Right lobe of liver (tissue), 6 donors: ENCODE results near the gene EDARADD. TPM values are rescaled to one million over a fixed set of nuclear protein-coding genes. Genes with fewer than 3 reads are reported as not detected.

Experiments used
- ATAC-seq, 4 donors: fragments of 200-7000 bp; cut with Tn5 transposase; one replicate each; pipeline ENCODE4 v1.9.1; 2020; ENCODE audit warnings: mild to moderate bottlenecking in 4 of 4, moderate library complexity in 4 of 4
- DNase-seq, 3 donors: peaks; one replicate each; pipeline ENCODE4 v3.0.0-alpha.2; 2020
- H3K27ac ChIP-seq, 3 donors: fragments of 200-600 bp; one replicate each; pipeline ENCODE4 v1.8.0; 2022
- H3K27me3 ChIP-seq, 2 donors: fragments of 200-600 bp; one replicate each; pipeline ENCODE4 v1.8.0; 2022
- H3K36me3 ChIP-seq, 4 donors: fragments of 200-600 bp; sonication (generic) in 1 of 4; one replicate each; pipeline versions ENCODE4 v1.5.1 to v1.8.0; 2017 to 2022; ENCODE audit warnings: control low read depth in 1 of 4
- H3K4me1 ChIP-seq, 4 donors: fragments of 200-600 bp; sonication (generic) in 1 of 4; one replicate each; pipeline versions ENCODE4 v1.5.1 to v1.8.0; 2017 to 2022; ENCODE audit warnings: control low read depth in 1 of 4
- H3K4me3 ChIP-seq, 3 donors: fragments of 200-600 bp; one replicate each; pipeline ENCODE4 v1.8.0; 2022
- H3K9me3 ChIP-seq, 4 donors: fragments of 200-600 bp; sonication (generic) in 1 of 4; one replicate each; pipeline versions ENCODE4 v1.5.1 to v1.8.0; 2017 to 2022; ENCODE audit warnings: control low read depth in 1 of 4
- CTCF ChIP-seq, 4 donors: fragments of 200-600 bp in 3 of 4; fragments of 450-650 bp in 1 of 4; IDR thresholded peaks; one replicate each; pipeline versions ENCODE4 v1.5.1 to v1.8.0; 2016 to 2022; ENCODE audit warnings: antibody characterized with exemption in 4 of 4, mild to moderate bottlenecking in 2 of 4
- POLR2A ChIP-seq: fragments of 450-650 bp; IDR thresholded peaks from one replicate; pipeline ENCODE4 v1.6.1; 2017; ENCODE audit warnings: antibody characterized with exemption, mild to moderate bottlenecking
- WGBS: methylation state at CpG from one replicate; pipeline ENCODE4 v1.1.6; 2018; ENCODE audit warnings: low coverage, low lambda C conversion rate; ENCODE audit not compliant: insufficient coverage; ENCODE audit errors: missing lambda C conversion rate; 5-methylcytosine and 5-hydroxymethylcytosine counted together
- intact Hi-C, 2 donors: fragments of 100-400 bp; cut with DNase I; formaldehyde crosslinking; loops; one replicate each; pipeline versions ENCODE4 v1.11.2 to v1.14.1; 2022
- total RNA-seq, 6 experiments: library from RNA; depleted of rRNA in 2 of 6; stranded (reverse); fragments of >200 nt in 2 of 6; fragmentation: NEBNext Ultra II Directional in 3 of 6; extraction: Animal tissue kit (Norgen Biotek cat#: 25700) in 3 of 6; gene quantifications; one replicate each; pipeline versions ENCODE4 v1.1.0 to v1.2.4, GENCODE V29; 2016 to 2023
- donor health status: DM: no; HTN: yes; CAD: no.
- donor health status: DM: no; HTN: no; CAD: no.
- donor health status: DM: no; HTN: no; CAD: no.
- donor health status: DM: no; HTN: yes; CAD: no.
- donor health status: DM: no; HTN: yes; CAD: no.

EDARADD gene
- total RNA-seq, 6 experiments from 2014 or later: 0.16 to 1.2 (median 0.26) TPM; not detected in 1

DNA sequence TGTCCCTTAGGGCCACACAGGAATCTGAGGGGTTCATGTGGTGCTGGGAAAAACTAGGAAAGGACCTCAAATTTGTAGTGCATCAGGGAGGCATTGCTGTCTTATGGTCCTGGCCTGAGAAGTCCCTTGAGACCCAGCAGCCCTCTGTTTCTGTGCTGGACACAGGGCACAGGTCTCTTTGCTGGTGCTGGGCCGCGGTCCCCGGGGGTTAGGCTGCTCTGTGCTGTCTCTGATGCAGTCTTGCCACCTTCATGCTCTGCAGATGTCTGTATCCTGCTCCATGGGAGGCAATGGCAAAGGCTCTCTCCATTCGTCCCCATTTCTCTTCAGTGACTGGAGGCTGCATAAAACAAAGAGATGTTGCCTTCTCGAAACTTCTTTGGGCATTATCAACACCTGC is 13.0 kb downstream of the EDARADD start:
- ATAC-seq: no peak
- intact Hi-C loops: no loop called here

GRCh38 chr1:236413688-236414087 is 19.6 kb downstream of the EDARADD start:
- no peaks in the 10 kb centered on the region for H3K4me1 ChIP-seq
- DNase-seq (peak in 1 of 3 donors; percentile 1), ATAC-seq (no peak)
- WGBS: 23% methylated on average over 3 of the region's 3 CpGs
- no peaks in the 10 kb centered on the region for H3K27me3 ChIP-seq
- intact Hi-C loops: no loop called here
- H3K36me3 ChIP-seq: no peaks in the 10 kb centered on the region
- TF ChIP-seq CTCF (IDR thresholded peaks at IDR 0.05) (no peak), POLR2A (no peak)
- H3K9me3 ChIP-seq: no peaks in the 10 kb centered on the region
- no peak overlapping the region for H3K27ac ChIP-seq
- no peak overlapping the region for H3K4me3 ChIP-seq

More for the DNA sequence above, 13.0 kb downstream of the EDARADD start:
- WGBS: 58% methylated on average over 2 of the region's 5 CpGs
- Histone ChIP-seq H3K27ac (no peak overlapping the region), H3K4me3 (no peak overlapping the region), H3K9me3 (no peaks in the 10 kb centered on the region), H3K4me1 (no peaks in the 10 kb centered on the region), H3K27me3 (no peaks in the 10 kb centered on the region), H3K36me3 (no peaks in the 10 kb centered on the region)
- no peak for DNase-seq
- TF ChIP-seq POLR2A (no peak), CTCF (IDR thresholded peaks at IDR 0.05) (no peak)

DNA sequence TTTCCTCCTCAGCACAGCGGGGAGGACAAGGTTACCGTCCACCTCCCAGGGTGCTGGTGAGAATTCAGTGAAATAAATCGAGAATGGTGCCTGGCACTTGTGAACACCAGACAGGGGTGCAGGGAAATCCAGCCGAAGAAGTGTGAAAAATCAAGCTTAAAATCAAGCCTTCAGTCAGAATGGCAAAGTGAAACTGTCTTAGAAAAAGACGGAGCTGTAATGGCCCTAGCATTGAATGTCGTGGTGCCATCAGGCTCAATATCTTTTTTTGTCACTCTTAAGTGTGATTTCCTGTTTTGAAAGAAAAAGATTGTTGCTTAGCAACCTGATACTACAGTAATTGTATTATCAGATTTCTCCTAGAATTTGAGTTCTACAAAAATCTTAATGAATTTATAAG is 22.1 kb downstream of the EDARADD start:
- Histone ChIP-seq H3K36me3 (no peaks in the 10 kb centered on the region), H3K27ac (no peak overlapping the region), H3K4me1 (no peaks in the 10 kb centered on the region), H3K9me3 (no peaks in the 10 kb centered on the region), H3K27me3 (no peaks in the 10 kb centered on the region), H3K4me3 (no peak overlapping the region)
- DNase-seq (peak in 1 of 3 donors; percentile 8), ATAC-seq (peak in 1 of 4 donors; percentile 40)
- TF ChIP-seq POLR2A: no peak
- no peak for TF ChIP-seq CTCF (IDR thresholded peaks at IDR 0.05)
- 47% methylated on average over 5 of the region's 6 CpGs for WGBS
- intact Hi-C loops: no loop called here

GRCh38 chr1:236417336-236417735 is 23.2 kb downstream of the EDARADD start:
- no peak for ATAC-seq
- no peak for DNase-seq
- no peaks in the 10 kb centered on the region for H3K4me1 ChIP-seq
- intact Hi-C loops: no loop called here
- no peaks in the 10 kb centered on the region for H3K27me3 ChIP-seq
- H3K4me3 ChIP-seq: no peak overlapping the region
- TF ChIP-seq POLR2A (no peak), CTCF (IDR thresholded peaks at IDR 0.05) (no peak)
- 85% methylated on average over 3 of the region's 3 CpGs for WGBS
- H3K36me3 ChIP-seq: no peaks in the 10 kb centered on the region
- no peaks in the 10 kb centered on the region for H3K9me3 ChIP-seq
- H3K27ac ChIP-seq: no peak overlapping the region

DNA sequence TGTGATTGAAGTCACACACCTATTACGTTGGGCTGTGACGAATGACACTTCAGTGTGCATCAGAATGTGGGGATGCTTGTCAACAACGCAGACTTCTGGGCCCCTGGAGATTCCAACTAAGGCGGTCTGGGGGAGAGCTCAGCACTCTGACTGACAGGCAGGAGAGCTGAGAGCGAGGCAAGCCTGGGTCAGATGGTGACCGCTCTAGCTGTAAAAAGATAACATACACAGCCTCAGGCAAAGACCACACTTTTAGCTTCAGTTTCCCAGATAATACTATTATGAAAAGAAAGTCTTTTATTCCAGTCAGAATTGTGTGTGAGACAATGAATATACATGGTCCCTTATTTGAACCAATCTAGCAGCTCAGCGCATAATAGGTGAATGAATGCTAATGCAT is 25.4 kb downstream of the EDARADD start:
- Histone ChIP-seq H3K9me3 (no peaks in the 10 kb centered on the region), H3K27ac (no peak overlapping the region), H3K36me3 (no peaks in the 10 kb centered on the region), H3K4me1 (no peaks in the 10 kb centered on the region), H3K27me3 (no peaks in the 10 kb centered on the region), H3K4me3 (no peak overlapping the region)
- TF ChIP-seq CTCF (IDR thresholded peaks at IDR 0.05) (no peak), POLR2A (no peak)
- no peak for ATAC-seq
- intact Hi-C loops: no loop called here
- 73% methylated on average over 4 of the region's 7 CpGs for WGBS
- DNase-seq: no peak
